GM19238 (cell line): ENCODE data around the gene PLXNC1.

Source experiments
- DNase-seq: peaks from one replicate; pipeline ENCODE4 v3.0.0; 2011; ENCODE audit warnings: low spot score; ENCODE audit not compliant: insufficient read length

Gene PLXNC1

DNA sequence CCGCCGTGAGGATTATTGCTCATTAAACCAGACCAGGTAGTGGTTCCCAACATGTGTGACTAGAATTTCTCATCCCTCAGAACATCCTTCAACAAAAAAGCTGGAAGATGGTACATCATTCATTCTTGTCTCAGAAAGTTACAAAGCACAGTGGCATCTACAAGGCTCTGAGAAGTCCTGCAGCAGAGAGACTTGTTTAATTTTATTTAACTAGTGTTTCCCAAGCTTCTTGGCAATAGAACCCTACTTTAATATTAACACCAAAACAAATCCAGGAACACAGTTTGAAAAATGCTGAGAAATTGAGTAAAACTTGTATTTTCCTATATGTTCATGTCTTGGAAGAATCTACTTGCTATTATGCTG lies 54.8 kb downstream of the PLXNC1 start:
- DNase-seq: no peak

DNA sequence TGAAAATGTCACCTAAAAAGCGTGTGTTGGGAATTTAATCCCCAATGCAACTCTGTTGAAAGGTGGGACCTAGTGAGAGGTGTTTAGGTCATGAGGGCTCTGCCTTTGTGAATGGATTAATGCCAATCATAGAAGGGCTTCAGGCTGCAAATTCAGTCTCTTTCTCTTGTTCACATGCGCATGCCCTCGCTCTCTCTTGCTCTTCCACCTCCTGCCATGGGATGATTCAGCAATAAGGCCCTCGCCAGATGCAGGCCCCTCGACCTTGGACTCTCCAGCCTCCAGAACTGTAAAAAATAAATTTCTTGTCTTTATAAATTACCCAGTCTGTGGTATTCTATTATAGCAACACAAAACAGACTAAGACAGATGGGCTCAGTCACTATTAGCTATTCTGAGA lies 55.4 kb downstream of the PLXNC1 start:
- DNase-seq: no peak

DNA sequence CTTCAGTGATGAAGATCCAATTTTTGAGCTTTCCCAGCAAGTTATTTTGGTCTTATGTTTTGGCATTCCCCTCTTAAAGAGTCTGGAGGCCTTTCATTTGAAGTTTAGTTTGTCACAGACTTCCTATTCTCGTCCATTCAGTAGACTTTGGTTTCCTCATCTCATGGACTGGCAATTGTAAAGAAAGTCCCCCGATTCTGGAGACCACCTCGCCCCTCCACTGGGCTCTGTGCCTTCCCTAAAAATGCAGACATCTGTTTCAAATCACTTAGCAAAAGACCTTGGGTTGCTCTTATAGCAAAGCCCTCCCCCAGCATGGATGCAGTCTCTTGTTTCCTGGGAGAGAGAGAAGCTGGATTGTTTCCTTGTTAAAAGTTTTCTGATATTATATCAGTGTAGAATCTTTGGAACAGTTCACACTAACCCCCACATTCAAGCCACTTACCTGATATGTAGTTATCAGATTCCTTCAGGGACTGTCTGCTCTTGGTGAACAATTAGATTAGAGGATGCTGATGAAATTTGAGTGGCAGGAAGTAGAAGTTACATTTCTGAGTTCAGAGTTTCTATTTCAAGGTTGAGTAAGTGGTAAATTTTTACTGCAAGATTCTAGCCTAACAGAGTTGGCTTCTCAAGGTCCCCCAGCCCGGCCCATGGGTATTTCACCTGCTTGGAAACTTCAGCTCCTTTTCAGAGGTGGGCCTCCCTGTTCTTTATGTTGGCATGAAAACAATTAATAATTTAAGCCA lies 56.3 kb downstream of the PLXNC1 start:
- no peak for DNase-seq

DNA sequence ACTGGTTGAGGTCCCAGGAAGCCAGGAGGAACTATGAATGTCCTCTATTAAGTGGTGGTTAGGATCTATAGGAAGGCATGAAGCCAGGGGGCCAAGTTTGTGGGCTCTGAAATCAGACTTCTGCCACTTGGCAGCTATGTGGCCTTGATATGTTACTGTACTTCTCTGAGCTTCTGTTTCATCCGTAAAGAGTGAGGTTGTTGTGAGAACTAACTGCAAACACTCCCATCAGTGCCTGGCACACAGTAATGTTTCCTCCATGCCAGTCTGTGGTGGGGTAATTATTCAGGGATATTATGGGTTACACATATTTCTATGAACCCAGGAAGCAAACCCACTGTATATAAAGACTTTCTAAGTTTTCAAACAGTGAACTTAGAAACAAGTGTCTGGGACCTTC lies 57.4 kb downstream of the PLXNC1 start:
- no peak for DNase-seq

DNA sequence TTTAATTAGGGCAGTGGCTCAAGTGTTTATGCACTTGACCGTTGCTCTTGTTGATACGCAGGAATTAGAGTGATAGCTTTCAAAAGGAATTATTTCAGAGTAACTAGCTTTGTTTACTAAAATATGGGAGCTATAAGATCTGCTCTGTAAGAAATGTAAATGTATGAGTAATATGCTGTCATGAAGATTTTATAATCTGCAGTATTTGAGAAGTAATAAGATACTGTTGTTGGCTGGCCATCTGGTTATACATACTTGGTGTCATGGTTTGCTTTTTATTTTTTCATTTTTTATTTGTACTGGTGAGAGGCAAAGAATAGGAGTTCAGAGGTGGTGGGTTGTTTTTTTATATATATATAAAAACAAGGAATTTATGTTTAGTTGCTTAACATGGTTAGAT lies 58.5 kb downstream of the PLXNC1 start:
- DNase-seq: no peak

DNA sequence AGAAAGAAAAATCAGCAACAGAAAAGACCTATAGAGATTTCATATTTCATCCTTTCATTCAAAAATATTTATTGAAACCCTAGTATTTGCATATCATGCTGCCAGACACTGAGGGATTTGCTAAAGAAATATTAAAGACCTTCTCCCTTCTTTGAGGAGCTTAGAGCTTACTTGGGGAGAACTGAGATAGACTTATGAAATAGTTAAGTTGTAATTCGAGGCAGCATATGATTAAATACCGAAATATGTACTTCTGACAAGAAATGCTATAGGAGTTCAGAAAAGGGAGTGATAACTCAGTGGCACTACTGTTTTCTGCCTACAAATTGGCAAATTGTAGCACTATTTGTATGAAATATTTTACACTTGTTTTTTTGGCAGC lies 59.1 kb downstream of the PLXNC1 start:
- no peak for DNase-seq

DNA sequence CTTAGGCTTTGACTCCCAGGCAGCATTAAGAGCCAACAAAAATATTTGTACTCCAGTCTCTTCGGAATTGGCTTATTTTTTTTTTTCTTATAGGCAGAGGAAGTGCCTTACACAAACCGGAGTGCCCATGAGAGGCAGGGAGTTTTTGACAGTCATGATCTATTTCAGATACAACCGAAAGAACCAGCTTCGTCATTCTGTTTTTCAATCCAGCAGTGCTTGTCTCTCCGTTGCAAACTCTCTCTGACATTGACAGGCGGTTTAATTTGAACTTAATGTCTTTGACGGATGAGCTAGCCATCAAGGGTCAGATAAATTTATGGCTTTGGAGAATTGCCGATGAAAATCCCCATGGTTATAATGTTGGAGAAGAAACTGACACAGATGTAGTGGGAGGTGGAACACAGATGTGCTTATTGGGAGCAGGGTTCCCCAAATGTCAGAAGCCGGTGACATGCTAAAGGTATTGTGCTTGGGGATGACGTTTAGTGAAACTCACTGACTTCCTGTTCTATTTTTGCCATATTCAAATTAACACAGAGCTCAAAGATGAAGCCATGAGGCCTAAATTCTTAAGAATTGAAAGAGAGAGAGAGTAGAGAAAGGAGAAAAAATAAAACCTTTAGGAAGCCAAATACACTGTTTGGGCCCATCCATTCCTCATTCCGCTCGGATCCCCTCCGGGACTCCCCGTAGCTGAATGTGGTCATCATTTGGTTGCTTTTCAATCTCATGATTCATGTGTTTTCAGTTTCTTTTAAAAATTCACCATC lies 59.7 kb downstream of the PLXNC1 start:
- peak; percentile 58 for DNase-seq

DNA sequence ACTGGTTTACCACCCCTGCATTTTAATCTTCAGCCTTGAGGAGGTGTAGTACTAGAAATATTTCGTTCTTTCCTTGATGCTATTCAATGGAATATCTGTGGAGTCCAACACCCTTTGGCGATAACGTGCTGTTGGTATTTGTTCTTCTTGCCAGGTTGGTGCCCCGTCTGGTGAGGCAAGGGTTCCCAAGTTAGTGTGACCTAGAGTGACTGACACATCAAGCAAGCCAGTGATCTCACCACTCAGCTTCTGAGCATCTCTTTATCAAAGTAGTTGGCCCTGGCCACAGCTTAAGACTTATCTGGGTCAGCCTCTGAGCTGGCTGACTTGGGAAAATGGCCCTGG lies 60.2 kb downstream of the PLXNC1 start:
- peak; percentile 39 for DNase-seq

DNA sequence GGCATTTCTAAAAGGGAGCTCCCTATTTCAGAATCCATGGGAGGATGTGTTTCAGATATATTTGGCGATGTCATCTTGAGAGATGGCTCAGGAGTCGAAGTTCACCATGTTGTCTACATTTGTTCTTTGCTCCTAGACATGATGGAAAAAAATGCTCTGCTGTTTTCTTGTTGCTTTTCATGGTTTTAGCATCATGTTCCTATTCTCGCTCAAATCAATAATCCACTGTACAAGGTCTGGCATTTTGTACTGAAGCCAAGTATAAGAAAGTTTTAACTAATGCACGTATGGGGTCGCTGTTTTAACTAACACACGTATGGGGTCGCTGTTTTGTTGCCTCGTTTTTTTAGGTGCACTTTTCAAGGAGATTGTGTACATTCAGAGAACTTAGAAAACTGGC lies 60.9 kb downstream of the PLXNC1 start:
- DNase-seq: no peak

DNA sequence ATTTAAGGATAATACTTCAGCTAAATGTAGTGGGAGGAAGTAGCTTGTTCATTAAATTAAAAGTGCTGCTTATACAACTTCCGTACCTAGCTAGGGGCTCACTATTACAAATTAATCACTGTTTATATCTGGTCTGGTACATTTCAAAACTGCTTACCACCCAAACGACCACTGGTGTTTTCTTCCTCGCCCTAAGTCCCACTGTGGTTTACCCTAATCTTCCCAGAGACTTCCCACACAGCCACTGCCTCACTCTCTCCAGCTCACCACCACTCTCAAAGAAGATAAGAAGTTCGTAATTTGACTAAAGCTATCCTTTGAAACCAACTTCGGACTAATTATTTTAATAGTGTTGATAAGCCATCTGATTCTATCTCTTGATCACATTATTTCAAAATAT lies 62.6 kb downstream of the PLXNC1 start:
- DNase-seq: no peak

DNA sequence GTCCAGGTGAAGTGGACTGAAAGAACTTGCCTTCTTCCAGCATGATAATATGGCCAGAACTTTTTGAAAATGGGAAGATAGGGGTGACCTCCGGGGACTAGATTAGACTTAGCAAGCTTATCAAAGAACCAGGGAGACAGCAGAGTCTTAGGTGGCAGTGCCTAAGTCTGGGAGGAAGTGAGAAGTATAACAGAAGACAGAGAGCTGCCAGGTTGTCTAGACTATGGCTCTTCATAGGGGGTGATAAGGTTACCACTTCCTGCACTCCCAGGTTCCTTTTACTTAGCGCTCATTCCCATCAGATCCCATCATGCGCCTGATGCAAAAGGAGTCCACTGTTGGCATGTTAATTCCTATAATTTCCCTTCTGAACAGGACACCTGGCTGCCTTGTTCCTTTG lies 69.9 kb downstream of the PLXNC1 start:
- no peak for DNase-seq

DNA sequence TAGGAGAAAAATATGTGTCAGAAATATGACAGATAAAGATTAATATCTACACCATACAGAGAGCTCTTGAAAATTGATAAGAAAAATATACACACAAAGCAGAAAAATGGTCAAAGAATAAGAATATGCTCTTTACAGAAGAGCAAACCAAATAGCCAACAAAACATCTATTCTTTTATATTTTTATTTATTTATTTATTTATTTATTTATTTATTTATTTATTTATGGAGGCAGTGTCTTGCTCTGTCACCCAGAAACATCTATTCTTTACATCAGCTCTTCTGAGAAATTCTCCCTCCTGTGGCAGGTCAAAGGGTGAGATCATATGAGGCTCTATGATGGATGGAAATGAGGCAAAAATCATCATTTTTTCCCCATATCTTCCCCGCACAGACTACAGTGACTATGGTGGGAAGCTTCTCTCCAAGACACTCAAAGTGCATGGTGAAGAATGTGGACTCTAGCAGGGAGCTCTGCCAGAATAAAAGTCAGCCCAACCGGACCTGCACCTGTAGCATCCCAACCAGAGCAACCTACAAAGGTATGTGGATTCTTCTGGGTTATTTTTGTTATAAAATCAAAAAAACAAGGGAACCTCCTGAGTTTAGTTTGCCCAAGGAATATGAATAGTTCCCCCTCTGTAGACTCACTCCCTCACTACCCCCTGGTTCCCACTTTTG lies 71.4 kb downstream of the PLXNC1 start:
- no peak for DNase-seq

DNA sequence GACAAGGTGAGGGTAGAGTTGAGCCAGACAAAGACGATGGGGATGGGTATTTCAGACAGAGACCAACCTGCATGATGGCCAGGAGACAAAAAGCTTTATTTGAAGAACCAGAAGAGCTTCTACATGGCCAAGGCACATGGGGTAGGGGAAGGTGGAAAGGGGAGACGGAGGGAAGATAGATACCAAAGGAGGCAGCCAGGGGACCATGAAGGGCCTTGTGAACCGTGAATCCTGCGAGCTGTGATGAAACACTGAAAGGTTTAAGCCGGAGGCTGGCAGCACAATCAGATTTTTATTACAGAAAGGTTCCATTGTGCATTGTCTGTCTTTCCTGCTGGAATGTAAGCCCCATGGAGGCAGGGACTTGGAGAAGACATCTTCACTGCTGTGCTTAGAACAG lies 72.4 kb downstream of the PLXNC1 start:
- no peak for DNase-seq

DNA sequence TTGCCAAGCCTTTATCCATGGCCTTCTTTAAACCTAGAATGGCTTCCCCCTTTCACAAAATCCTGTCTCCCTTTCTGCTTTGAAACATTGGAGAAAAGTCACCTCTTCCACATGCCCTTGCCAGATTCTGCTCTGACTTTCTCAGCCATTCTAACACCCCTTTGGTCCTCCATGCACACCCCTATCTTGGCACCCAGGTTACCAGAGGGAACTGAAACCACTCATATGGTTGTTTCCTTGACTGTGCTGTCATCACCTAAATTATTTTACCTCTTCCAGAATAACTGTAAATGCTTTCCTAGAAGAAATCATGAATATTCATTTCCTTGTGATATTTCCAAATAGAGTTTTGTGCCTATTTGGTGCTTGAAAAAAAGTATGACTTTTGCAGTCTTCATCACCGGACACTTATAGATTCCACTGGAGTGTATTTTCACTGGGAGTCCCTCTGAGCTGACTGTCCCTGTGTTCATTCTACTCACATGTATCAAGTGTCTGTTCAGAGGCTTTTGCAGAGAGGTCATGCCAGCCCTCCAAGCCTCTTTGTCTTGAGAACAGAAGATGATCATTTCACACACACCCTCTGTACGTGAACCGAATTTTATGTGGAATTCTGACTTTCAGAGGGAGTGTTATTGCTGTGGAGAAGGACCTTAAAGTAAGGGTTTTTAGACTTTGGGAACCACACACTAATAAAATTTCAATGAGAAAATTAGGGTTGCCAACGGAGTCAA lies 74.1 kb downstream of the PLXNC1 start:
- DNase-seq: no peak

DNA sequence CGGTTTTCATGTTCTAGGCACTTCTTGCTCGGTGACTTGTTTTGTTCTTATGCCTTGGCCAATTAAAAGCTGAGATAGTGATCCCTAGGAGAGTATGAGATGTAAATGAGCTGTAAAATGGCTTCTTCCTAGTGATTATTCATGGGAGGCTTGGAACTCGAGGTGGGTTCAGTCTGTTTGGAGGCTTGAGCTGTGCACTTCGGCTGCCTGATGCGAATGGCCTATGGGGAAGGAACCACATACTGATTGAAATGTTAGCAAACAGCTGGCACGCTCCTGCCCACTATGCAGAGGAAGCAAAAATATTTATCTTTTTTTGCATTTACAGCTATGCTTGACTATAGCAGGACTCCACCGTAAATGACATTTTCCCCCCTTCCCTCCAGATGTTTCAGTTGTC lies 75.5 kb downstream of the PLXNC1 start:
- DNase-seq: no peak

DNA sequence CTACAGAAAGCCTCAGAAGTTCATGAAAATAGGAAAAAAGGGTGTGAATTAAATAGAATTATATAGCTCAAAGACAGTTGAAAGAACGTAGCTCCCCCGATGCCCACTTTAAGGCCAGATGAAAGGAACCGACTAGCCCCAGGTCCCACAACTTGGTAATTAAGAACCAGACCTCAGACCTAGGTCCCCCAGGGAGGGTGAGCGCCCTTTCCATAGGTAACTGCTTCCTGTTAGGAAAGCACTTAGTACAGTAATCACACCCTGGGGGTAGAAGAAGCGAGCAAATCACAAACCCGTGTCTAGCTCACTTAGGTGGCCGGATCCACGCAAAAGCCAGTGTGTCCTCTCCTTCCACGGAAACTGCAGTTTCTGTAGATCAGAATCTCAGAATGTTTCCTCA lies 77.1 kb downstream of the PLXNC1 start:
- DNase-seq: no peak

DNA sequence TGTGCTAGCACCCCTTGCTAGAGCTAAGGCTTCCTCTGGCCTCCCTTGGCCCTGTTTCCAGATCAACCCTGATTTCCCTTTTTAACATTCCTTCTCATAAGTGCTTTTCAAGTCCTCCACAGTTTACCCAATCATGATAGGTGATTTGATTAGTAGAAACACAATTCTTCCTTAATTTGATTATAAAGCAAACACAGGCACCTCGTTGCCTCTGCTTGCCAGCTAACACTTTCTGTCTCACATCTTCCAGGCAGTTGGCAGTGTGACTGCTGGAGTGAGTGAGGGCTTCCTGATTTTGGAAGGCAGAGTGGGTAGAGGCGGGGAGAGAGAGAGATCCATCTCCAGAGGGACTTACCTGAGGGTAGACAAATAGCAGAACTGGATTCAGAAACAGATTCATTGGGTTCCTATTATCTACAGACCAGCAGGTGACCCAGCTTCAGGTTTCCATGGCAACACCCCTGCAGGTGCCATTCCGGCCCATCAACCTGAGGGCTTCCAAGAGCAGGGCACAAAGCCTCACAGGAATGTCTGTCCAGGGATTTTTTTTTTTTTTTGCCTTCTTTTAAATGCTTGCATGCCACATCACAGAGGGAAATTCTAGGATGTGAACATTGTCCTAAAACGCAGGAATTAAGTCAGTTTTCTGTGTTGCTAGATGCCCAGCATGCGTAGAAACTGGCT lies 77.7 kb downstream of the PLXNC1 start:
- DNase-seq: no peak

DNA sequence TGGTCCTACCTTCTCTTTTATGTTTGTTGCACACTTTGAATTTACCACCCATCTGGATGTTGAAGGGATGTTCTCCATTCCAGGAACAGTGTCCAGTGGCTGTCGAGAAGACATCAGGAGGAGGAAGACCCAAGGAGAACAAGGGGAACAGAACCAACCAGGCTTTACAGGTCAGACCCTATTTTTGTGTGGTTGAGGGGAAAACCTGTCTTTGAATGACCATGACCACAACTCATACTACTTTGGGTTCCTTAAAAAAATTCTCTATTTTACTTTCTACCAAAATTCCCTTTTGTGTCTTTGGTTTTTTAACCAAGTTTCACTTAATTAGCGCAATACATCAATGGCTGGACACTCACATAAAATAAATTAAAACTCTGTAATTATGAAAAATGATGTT lies 78.7 kb downstream of the PLXNC1 start:
- no peak for DNase-seq

DNA sequence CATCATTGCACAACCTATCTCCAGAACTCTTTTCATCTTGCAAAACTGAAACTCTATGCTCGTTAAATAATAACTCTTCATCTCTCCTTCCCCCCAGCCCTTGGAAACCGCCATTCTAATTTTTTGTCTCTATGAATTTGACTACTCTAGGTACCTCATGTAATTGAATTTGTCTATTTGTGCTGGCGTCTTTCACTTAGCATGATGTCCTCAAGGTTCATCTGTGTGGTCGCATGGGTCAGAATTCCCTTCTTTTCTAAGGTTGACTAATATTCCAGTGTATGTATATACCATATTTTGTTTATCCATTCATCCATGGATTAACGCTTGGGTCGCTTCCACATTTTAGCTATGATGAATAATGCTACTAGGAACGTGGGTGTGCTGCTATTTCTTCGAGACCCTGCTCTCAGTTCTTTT lies 80.1 kb downstream of the PLXNC1 start:
- DNase-seq: no peak

DNA sequence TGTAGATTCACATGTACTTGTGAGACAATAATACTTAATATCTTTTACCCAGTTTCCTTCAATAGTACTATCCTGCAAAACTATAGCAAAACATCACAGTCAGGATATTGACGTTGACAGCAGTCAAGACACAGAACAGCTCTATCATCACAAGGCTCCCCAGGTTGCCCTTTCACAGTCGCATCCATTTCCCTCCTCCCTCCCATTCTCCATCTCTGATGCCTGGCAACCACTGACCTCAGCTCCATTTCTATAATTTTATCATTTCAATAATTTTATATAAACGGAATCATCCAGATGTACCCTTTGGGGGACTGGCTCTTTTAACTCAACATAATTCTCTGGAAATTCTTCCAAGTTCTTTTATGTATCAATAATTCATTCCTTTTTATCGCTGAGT lies 81.5 kb downstream of the PLXNC1 start:
- no peak for DNase-seq

DNA sequence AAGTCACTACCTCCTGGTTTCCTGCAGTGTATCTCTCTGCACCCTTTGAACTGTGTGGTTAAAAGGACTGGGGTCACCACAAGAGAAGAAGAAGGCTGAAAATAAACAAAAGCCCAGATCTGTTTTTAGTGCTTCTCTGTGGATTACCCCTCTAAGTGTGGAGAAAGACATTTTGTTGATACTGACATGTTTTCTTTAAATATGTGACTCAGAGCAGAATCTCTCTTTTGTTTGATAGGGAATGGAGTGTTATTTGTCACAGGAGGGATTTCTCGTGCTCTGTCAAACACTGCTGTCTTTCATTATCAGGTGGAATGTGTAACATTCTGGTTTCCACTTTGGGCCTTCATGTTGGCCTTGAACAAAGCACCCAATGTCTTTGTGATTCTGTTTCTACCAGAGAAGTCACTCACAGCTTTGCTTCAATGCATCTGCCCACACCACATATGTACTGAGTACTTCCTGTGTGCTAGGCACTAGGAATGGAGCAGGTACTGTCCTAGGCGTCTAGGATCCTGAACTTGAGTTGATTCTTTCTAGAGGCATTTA lies 82.1 kb downstream of the PLXNC1 start:
- no peak for DNase-seq
